GM18502 (cell line): ENCODE data around the gene CHN1.

Experiments used
- ATAC-seq: cut with Tn5 transposase; IDR thresholded peaks from one replicate; pipeline ENCODE4 v1.9.1; 2021; ENCODE audit warnings: mild to moderate bottlenecking; ENCODE audit not compliant: unreplicated experiment, poor library complexity

The CHN1 gene

DNA sequence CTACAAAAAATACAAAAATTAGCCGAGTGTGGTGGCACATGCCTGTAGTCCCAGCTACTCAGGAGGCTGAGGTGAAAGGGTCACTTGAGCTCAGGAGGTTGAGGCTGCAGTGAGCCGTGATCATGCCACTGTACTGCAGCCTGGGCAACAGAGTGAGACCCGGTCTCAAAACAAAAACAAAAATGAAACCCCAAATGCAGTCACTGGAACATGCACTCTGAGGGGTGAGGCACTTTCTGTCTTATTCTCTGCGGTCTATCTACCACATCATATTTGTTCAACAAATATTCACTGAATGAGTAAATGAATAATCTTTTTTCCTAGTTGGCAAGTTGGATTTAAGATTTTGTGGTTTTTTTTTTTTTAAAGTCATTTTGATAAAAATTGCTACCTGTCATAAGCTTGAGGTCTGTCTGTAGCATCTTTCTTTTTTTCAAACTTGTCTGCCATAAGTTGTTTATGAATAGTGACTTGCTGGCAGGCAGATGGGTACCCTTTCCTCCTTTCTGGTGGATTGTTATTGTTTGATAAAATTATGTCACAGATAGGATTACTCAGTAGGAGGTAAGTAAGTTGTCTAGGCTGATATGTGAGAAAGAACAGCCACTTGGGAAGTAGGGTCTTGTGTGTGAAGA, 252.7 kb downstream of the CHN1 start:
- ATAC-seq: peak; percentile 83

DNA sequence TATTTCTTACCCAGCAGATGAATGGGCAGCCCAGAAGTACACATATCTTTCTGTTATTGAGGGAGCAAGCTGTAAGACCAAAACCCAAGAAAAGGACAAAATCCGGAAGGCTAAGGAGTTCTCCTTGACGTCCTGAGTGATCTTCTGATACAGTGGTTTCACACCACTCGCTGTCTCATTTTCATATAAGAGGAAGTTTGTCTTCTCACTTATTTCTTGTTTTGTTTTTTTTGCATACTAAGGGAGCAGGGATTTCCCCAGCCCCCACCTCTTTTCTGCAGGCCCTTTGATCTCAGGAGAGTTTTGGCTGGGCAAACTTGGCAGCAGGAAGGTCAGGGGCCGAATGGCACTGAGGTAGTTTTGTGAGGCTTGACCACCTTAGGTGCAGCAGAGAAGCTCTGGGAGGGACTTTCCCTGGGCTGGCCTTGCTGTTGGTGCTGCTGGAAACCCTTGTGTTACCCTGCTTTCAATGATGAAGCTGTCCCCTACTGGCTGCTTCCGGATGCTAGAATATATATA, 254.2 kb downstream of the CHN1 start:
- peak; percentile 42 for ATAC-seq

- no peak for ATAC-seq
These were observed 255.4 kb downstream of the CHN1 start for GRCh38 chr2:174749793-174750192.

- peak; percentile 31 for ATAC-seq
These were observed 256.2 kb downstream of the CHN1 start for GRCh38 chr2:174748948-174749347.
